Trophoblast cell (in vitro differentiated cells and primary cell): Measurements from ENCODE around the gene CLTCL1.
A peak's percentile ranks its signal among the peaks of the same experiment; 100 is the strongest.

Source experiments
- DNase-seq, 2 donors: peaks; one replicate each; pipeline ENCODE4 v3.0.0-alpha.2; 2016
- H2AFZ ChIP-seq: 2 replicates; pipeline ENCODE4 v1.6.1; 2013; ENCODE audit warnings: low read length, moderate library complexity, mild to moderate bottlenecking; ENCODE audit not compliant: insufficient read depth, poor library complexity
- H2AK5ac ChIP-seq: 2 replicates; pipeline ENCODE4 v1.6.1; 2013; ENCODE audit warnings: mild to moderate bottlenecking, low read length
- H2BK120ac ChIP-seq: 2 replicates; pipeline ENCODE4 v1.6.1; 2013; ENCODE audit warnings: low read length, mild to moderate bottlenecking, moderate library complexity; ENCODE audit not compliant: insufficient read depth, poor library complexity
- H2BK12ac ChIP-seq: 2 replicates; pipeline ENCODE4 v1.6.1; 2013; ENCODE audit warnings: mild to moderate bottlenecking, low read length, moderate library complexity
- H2BK5ac ChIP-seq: 2 replicates; pipeline ENCODE4 v1.6.1; 2013; ENCODE audit warnings: low read length, low read depth, moderate library complexity, mild to moderate bottlenecking; ENCODE audit not compliant: poor library complexity
- H3K14ac ChIP-seq: 2 replicates; pipeline ENCODE4 v1.6.1; 2013; ENCODE audit warnings: mild to moderate bottlenecking, low read length
- H3K18ac ChIP-seq: 2 replicates; pipeline ENCODE4 v1.6.1; 2013; ENCODE audit warnings: mild to moderate bottlenecking, low read length
- H3K23ac ChIP-seq: 2 replicates; pipeline ENCODE4 v1.6.1; 2013; ENCODE audit warnings: low read length
- H3K27ac ChIP-seq: 2 replicates; pipeline ENCODE4 v1.5.1; 2013; ENCODE audit warnings: low read depth, mild to moderate bottlenecking, inconsistent platforms, low read length, moderate library complexity
- H3K27me3 ChIP-seq: 2 replicates; pipeline ENCODE4 v1.6.1; 2013; ENCODE audit warnings: inconsistent platforms, mild to moderate bottlenecking, low read length, moderate library complexity; ENCODE audit not compliant: insufficient read depth
- H3K36me3 ChIP-seq, 2 experiments: 1 replicate in 1 of 2; 2 replicates in 1 of 2; pipeline ENCODE4 v1.6.1; 2013; ENCODE audit warnings: low read length in 2 of 2, mild to moderate bottlenecking in 2 of 2, moderate library complexity in 1 of 2; ENCODE audit not compliant: insufficient read depth in 2 of 2, control insufficient read depth in 1 of 2
- H3K4ac ChIP-seq: 2 replicates; pipeline ENCODE4 v1.6.1; 2013; ENCODE audit warnings: low read depth, mild to moderate bottlenecking, low read length, moderate library complexity
- H3K4me1 ChIP-seq, 2 experiments: 1 replicate in 1 of 2; 2 replicates in 1 of 2; pipeline ENCODE4 v1.6.1; 2013; ENCODE audit warnings: low read length in 2 of 2, mild to moderate bottlenecking in 2 of 2, moderate library complexity in 1 of 2; ENCODE audit not compliant: insufficient read depth in 2 of 2, control insufficient read depth in 1 of 2
- H3K4me2 ChIP-seq: 2 replicates; pipeline ENCODE4 v1.6.1; 2013; ENCODE audit warnings: inconsistent platforms, mild to moderate bottlenecking, low read length, moderate library complexity
- H3K4me3 ChIP-seq: 2 replicates; pipeline ENCODE4 v1.5.1; 2013; ENCODE audit warnings: mild to moderate bottlenecking, low read depth, low read length, inconsistent platforms
- H3K79me1 ChIP-seq: one replicate; pipeline ENCODE4 v1.6.1; 2013; ENCODE audit warnings: low read length
- H3K79me2 ChIP-seq: 2 replicates; pipeline ENCODE4 v1.6.1; 2013; ENCODE audit warnings: low read length, mild to moderate bottlenecking; ENCODE audit not compliant: control insufficient read depth, insufficient read depth, poor library complexity
- H3K9ac ChIP-seq: 2 replicates; pipeline ENCODE4 v1.6.1; 2013; ENCODE audit warnings: mild to moderate bottlenecking, low read length
- H3K9me3 ChIP-seq: 2 replicates; pipeline ENCODE4 v1.6.1; 2013; ENCODE audit warnings: low read depth, mild to moderate bottlenecking, control low read depth, inconsistent platforms, low read length; ENCODE audit not compliant: insufficient read depth
- H4K12ac ChIP-seq: 2 replicates; pipeline ENCODE4 v1.6.1; 2013; ENCODE audit warnings: low read depth, mild to moderate bottlenecking, low read length, moderate library complexity
- H4K8ac ChIP-seq: 2 replicates; pipeline ENCODE4 v1.6.1; 2013; ENCODE audit warnings: low read depth, mild to moderate bottlenecking, low read length, moderate library complexity
- H4K91ac ChIP-seq: one replicate; pipeline ENCODE4 v1.6.1; 2013; ENCODE audit warnings: low read depth, mild to moderate bottlenecking, low read length, moderate library complexity
- WGBS: extraction: QIAGEN DNeasy Blood & Tissue Kit; methylation state at CpG from one replicate; pipeline ENCODE4 v1.1.7; 2013; ENCODE audit warnings: missing lambda C conversion rate; ENCODE audit not compliant: insufficient read length, insufficient coverage; ENCODE audit errors: extremely low coverage; 5-methylcytosine and 5-hydroxymethylcytosine counted together

Gene CLTCL1

GRCh38 chr22:19177164-19178064 lies 114.1 kb downstream of the CLTCL1 start:
- H2BK5ac ChIP-seq = peak overlapping the region; percentile 79
- H3K4me3 ChIP-seq = peak overlapping the region; percentile 96
- peak overlapping the region; percentile 84 for H3K27ac ChIP-seq
- peaks cover 15% of the 10 kb centered on the region for H3K79me2 ChIP-seq
- H2AFZ ChIP-seq = peak overlapping the region; percentile 69
- H3K23ac ChIP-seq = no peak overlapping the region
- H3K14ac ChIP-seq = peak overlapping the region; percentile 47
- no peaks in the 10 kb centered on the region for H3K27me3 ChIP-seq
- H2BK120ac ChIP-seq = peak overlapping the region; percentile 57
- peaks cover 14% of the 10 kb centered on the region for H3K79me1 ChIP-seq
- peaks cover 40 to 53% of the 10 kb centered on the region in 2 experiments for H3K4me1 ChIP-seq
- H2BK12ac ChIP-seq = no peak overlapping the region
- peak in 1 of 2 donors; percentile 9 for DNase-seq
- H3K36me3 ChIP-seq = peaks cover 22 to 27% of the 10 kb centered on the region in 2 experiments
- peak overlapping the region; percentile 72 for H3K4ac ChIP-seq
- peak overlapping the region; percentile 84 for H4K8ac ChIP-seq
- H3K18ac ChIP-seq = peak overlapping the region; percentile 95
- H4K91ac ChIP-seq = peak overlapping the region; percentile 81
- H2AK5ac ChIP-seq = peak overlapping the region; percentile 80
- H3K4me2 ChIP-seq = peak overlapping the region; percentile 89
- H4K12ac ChIP-seq = peak overlapping the region; percentile 60
- H3K9me3 ChIP-seq = peaks cover 1% of the 10 kb centered on the region
- peak overlapping the region; percentile 89 for H3K9ac ChIP-seq
- no CpG with 5 or more reads among the region's 55 CpGs for WGBS

GRCh38 chr22:19176732-19177131 lies 114.8 kb downstream of the CLTCL1 start:
- peaks cover 1% of the 10 kb centered on the region for H3K9me3 ChIP-seq
- H3K27me3 ChIP-seq = no peaks in the 10 kb centered on the region
- no peak overlapping the region for H2BK5ac ChIP-seq
- no peak overlapping the region for H2BK120ac ChIP-seq
- H3K79me1 ChIP-seq = peaks cover 16% of the 10 kb centered on the region
- no peak for DNase-seq
- no peak overlapping the region for H3K14ac ChIP-seq
- H3K9ac ChIP-seq = peak overlapping the region; percentile 52
- no peak overlapping the region for H3K23ac ChIP-seq
- H2BK12ac ChIP-seq = no peak overlapping the region
- no peak overlapping the region for H3K27ac ChIP-seq
- peaks cover 22 to 27% of the 10 kb centered on the region in 2 experiments for H3K36me3 ChIP-seq
- peak overlapping the region; percentile 89 for H3K4me2 ChIP-seq
- H4K8ac ChIP-seq = no peak overlapping the region
- H2AK5ac ChIP-seq = no peak overlapping the region
- H3K4me3 ChIP-seq = peak overlapping the region; percentile 27
- H3K4ac ChIP-seq = peak overlapping the region; percentile 16
- no CpG with 5 or more reads among the region's 12 CpGs for WGBS
- H4K12ac ChIP-seq = no peak overlapping the region
- H4K91ac ChIP-seq = no peak overlapping the region
- peaks cover 43 to 56% of the 10 kb centered on the region in 2 experiments for H3K4me1 ChIP-seq
- H2AFZ ChIP-seq = no peak overlapping the region
- H3K18ac ChIP-seq = peak overlapping the region; percentile 4
- peaks cover 21% of the 10 kb centered on the region for H3K79me2 ChIP-seq

GRCh38 chr22:19176175-19176643 lies 115.3 kb downstream of the CLTCL1 start:
- peaks cover 19% of the 10 kb centered on the region for H3K79me1 ChIP-seq
- peaks cover 22 to 27% of the 10 kb centered on the region in 2 experiments for H3K36me3 ChIP-seq
- H2BK12ac ChIP-seq = no peak overlapping the region
- H3K9ac ChIP-seq = no peak overlapping the region
- H3K18ac ChIP-seq = no peak overlapping the region
- H3K79me2 ChIP-seq = peaks cover 25% of the 10 kb centered on the region
- no peak for DNase-seq
- no peak overlapping the region for H3K14ac ChIP-seq
- peaks cover 43 to 56% of the 10 kb centered on the region in 2 experiments for H3K4me1 ChIP-seq
- no peak overlapping the region for H2AK5ac ChIP-seq
- H2BK5ac ChIP-seq = no peak overlapping the region
- H4K12ac ChIP-seq = no peak overlapping the region
- peaks cover 1% of the 10 kb centered on the region for H3K9me3 ChIP-seq
- no peak overlapping the region for H2BK120ac ChIP-seq
- H4K91ac ChIP-seq = no peak overlapping the region
- no peak overlapping the region for H3K4me3 ChIP-seq
- no peaks in the 10 kb centered on the region for H3K27me3 ChIP-seq
- WGBS = no CpG with 5 or more reads among the region's 12 CpGs
- H2AFZ ChIP-seq = no peak overlapping the region
- H4K8ac ChIP-seq = no peak overlapping the region
- H3K23ac ChIP-seq = no peak overlapping the region
- no peak overlapping the region for H3K27ac ChIP-seq
- no peak overlapping the region for H3K4me2 ChIP-seq
- no peak overlapping the region for H3K4ac ChIP-seq

- peaks cover 24% of the 10 kb centered on the region for H3K79me1 ChIP-seq
- H4K8ac ChIP-seq = no peak overlapping the region
- H3K27me3 ChIP-seq = no peaks in the 10 kb centered on the region
- no peak overlapping the region for H3K23ac ChIP-seq
- no peak overlapping the region for H3K14ac ChIP-seq
- peaks cover 1% of the 10 kb centered on the region for H3K9me3 ChIP-seq
- no peak overlapping the region for H3K4ac ChIP-seq
- H3K79me2 ChIP-seq = peaks cover 25% of the 10 kb centered on the region
- H4K12ac ChIP-seq = no peak overlapping the region
- no peak overlapping the region for H2BK120ac ChIP-seq
- no peak overlapping the region for H3K4me2 ChIP-seq
- WGBS = no CpG with 5 or more reads among the region's 21 CpGs
- peaks cover 46 to 60% of the 10 kb centered on the region in 2 experiments for H3K4me1 ChIP-seq
- H3K4me3 ChIP-seq = no peak overlapping the region
- no peak overlapping the region for H3K27ac ChIP-seq
- no peak overlapping the region for H3K18ac ChIP-seq
- H2AFZ ChIP-seq = no peak overlapping the region
- no peak for DNase-seq
- H2BK12ac ChIP-seq = no peak overlapping the region
- H2AK5ac ChIP-seq = no peak overlapping the region
- peaks cover 22 to 27% of the 10 kb centered on the region in 2 experiments for H3K36me3 ChIP-seq
- H2BK5ac ChIP-seq = no peak overlapping the region
- H3K9ac ChIP-seq = no peak overlapping the region
- H4K91ac ChIP-seq = no peak overlapping the region
Observed at GRCh38 chr22:19175602-19176174, 115.8 kb downstream of the CLTCL1 start.
